ENCODE data around the gene SPHKAP.

GRCh38 chr2:228103379-228103778 lies 78.1 kb downstream of the SPHKAP start:
- TF ChIP-seq CTCF (conservative IDR thresholded peaks at IDR 0.05; ENCODE audit: low read length) (no peak), EZH2phosphoT487 (IDR thresholded peaks at IDR 0.05; ENCODE audit: borderline replicate concordance) (no peak)

Data from Loucy (cell line).